Subcutaneous abdominal adipose tissue (tissue), 5 donors: ENCODE data around the gene GGPS1.

ENCODE experiments used
- H3K27ac ChIP-seq: one replicate; pipeline ENCODE4 v1.7.0; 2013; ENCODE audit warnings: low read depth, mild to moderate bottlenecking, inconsistent platforms, low read length, moderate library complexity
- H3K27me3 ChIP-seq, 5 donors: one replicate each; pipeline ENCODE4 v1.7.0; 2013; ENCODE audit warnings: low read length in 5 of 5, inconsistent platforms in 1 of 5; ENCODE audit not compliant: control insufficient read depth in 5 of 5, insufficient read depth in 4 of 5
- H3K36me3 ChIP-seq, 5 donors: one replicate each; pipeline ENCODE4 v1.7.0; 2013; ENCODE audit warnings: low read length in 5 of 5; ENCODE audit not compliant: control insufficient read depth in 5 of 5, insufficient read depth in 5 of 5
- H3K4me1 ChIP-seq, 5 donors: one replicate each; pipeline ENCODE4 v1.7.0; 2013; ENCODE audit warnings: low read length in 5 of 5, mild to moderate bottlenecking in 3 of 5, moderate library complexity in 1 of 5; ENCODE audit not compliant: control insufficient read depth in 5 of 5, insufficient read depth in 5 of 5
- H3K4me3 ChIP-seq, 5 donors: one replicate each; pipeline ENCODE4 v1.7.0; 2013; ENCODE audit warnings: low read length in 5 of 5, low read depth in 1 of 5
- H3K9ac ChIP-seq, 5 donors: one replicate each; pipeline ENCODE4 v1.7.0; 2013; ENCODE audit warnings: low read length in 5 of 5, mild to moderate bottlenecking in 4 of 5, moderate library complexity in 3 of 5
- H3K9me3 ChIP-seq, 5 donors: one replicate each; pipeline ENCODE4 v1.7.0; 2013; ENCODE audit warnings: low read length in 5 of 5; ENCODE audit not compliant: control insufficient read depth in 5 of 5
- donor health status: healthy.
- donor health status: healthy.
- donor health status: healthy.
- donor health status: healthy.
- donor health status: healthy.

The GGPS1 gene

DNA sequence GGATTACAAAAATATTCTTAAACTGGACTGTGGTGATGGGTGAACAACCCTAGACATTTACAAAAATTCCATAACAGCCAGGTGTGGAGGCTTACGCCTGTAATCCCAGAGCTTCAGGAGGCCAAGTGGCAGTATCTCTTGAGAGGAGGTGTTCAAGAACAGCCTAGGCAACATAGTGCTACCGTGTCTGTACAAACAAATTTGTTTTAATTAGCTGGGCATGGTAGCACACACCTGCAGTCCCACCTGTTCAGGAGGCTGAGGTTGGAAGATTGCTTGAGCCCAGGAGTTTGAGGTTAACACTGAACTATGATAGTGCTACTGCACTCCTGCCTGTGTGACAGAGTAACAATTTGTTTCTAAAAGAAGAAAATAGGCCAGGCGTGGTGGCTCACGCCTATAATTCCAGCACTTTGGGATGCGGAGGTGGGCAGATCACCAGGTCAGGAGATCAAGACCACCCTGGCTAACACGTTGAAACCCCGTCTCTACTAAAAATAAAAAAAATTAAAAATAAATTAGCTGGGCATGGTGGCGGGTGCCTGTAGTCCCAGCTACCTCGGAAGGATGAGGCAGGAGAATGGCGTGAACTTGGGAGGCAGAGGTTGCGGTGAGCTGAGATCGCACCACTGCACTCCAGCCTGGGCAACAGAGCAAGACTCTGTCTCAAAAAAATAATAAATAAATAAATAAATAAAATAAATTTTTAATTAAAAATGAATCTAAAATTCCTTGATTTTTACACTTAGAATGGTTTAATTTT, 37.4 kb upstream of the GGPS1 start:
- Histone ChIP-seq H3K4me3 (no peak overlapping the region), H3K9me3 (no peaks in the 10 kb centered on the region), H3K4me1 (peaks cover 0 to 10% (median 2%) of the 10 kb centered on the region in 5 donors), H3K27ac (no peak overlapping the region), H3K9ac (no peak overlapping the region), H3K36me3 (no peaks in the 10 kb centered on the region), H3K27me3 (no peaks in the 10 kb centered on the region)

- Histone ChIP-seq H3K9ac (no peak overlapping the region), H3K4me3 (no peak overlapping the region), H3K36me3 (no peaks in the 10 kb centered on the region), H3K27ac (no peak overlapping the region), H3K27me3 (no peaks in the 10 kb centered on the region), H3K4me1 (peaks cover 0 to 10% (median 2%) of the 10 kb centered on the region in 5 donors), H3K9me3 (no peaks in the 10 kb centered on the region)
Measured at GRCh38 chr1:235291599-235292091, 36.7 kb upstream of the GGPS1 start.

DNA sequence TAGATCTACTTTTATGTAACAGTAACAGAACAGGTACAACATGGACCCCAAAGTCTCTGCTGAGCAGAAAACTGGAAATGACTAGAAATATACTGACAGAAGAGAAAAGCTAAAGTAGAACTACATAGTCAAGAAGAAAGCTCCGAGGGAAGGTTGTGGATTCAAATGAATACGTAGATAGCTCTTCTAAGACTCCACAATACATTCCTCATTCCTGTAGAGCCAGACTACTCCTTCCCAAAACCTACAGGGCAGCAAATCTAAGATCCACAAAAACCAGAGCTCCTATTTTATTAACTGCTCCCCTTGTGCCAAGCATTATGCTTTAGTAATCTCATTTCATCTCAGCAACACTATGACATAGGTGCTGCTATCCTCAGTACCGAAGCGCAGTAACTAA, 35.6 kb upstream of the GGPS1 start:
- Histone ChIP-seq H3K36me3 (no peaks in the 10 kb centered on the region), H3K27me3 (no peaks in the 10 kb centered on the region), H3K4me1 (peaks cover 0 to 10% (median 2%) of the 10 kb centered on the region in 5 donors), H3K4me3 (no peak overlapping the region), H3K27ac (no peak overlapping the region), H3K9ac (no peak overlapping the region), H3K9me3 (no peaks in the 10 kb centered on the region)

- no peak overlapping the region for H3K27ac ChIP-seq
- H3K4me1 ChIP-seq, result peaks cover 0 to 10% (median 2%) of the 10 kb centered on the region in 5 donors
- no peak overlapping the region for H3K9ac ChIP-seq
- H3K9me3 ChIP-seq, result no peaks in the 10 kb centered on the region
- no peak overlapping the region for H3K4me3 ChIP-seq
- H3K27me3 ChIP-seq, result no peaks in the 10 kb centered on the region
- H3K36me3 ChIP-seq, result no peaks in the 10 kb centered on the region
Measured at GRCh38 chr1:235293322-235293942, 34.9 kb upstream of the GGPS1 start.

DNA sequence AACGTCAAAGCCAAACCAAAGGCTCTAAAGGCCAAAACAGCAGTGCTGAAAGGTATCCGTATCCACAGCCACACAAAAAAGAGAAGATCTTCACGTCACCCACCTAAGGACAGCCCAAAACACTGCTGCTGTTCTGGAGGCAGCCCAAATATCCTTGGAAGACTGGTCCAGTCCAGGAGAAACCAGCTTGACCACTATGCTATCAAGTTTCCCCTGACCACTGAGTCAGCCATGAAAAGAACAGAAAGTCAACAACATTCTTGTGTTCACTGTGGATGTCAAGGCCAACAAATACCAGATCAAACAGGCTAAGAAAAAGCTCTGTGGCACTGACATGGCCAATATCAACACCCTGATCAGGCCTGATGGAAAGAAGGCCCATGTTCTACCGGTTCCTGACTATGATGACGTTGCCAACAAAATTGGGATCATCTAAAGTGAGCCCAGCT, 32.4 kb upstream of the GGPS1 start:
- H3K4me1 ChIP-seq, result peaks cover 0 to 14% (median 2%) of the 10 kb centered on the region in 5 donors
- H3K9me3 ChIP-seq, result no peaks in the 10 kb centered on the region
- H3K9ac ChIP-seq, result no peak overlapping the region
- H3K27me3 ChIP-seq, result no peaks in the 10 kb centered on the region
- no peak overlapping the region for H3K4me3 ChIP-seq
- no peaks in the 10 kb centered on the region for H3K36me3 ChIP-seq
- H3K27ac ChIP-seq, result no peak overlapping the region

- no peak overlapping the region for H3K9ac ChIP-seq
- H3K4me3 ChIP-seq, result no peak overlapping the region
- H3K27ac ChIP-seq, result no peak overlapping the region
- no peaks in the 10 kb centered on the region for H3K9me3 ChIP-seq
- no peaks in the 10 kb centered on the region for H3K27me3 ChIP-seq
- H3K36me3 ChIP-seq, result no peaks in the 10 kb centered on the region
- H3K4me1 ChIP-seq, result peaks cover 0 to 14% (median under 1%) of the 10 kb centered on the region in 5 donors
Measured at GRCh38 chr1:235296729-235297128, 31.6 kb upstream of the GGPS1 start.

DNA sequence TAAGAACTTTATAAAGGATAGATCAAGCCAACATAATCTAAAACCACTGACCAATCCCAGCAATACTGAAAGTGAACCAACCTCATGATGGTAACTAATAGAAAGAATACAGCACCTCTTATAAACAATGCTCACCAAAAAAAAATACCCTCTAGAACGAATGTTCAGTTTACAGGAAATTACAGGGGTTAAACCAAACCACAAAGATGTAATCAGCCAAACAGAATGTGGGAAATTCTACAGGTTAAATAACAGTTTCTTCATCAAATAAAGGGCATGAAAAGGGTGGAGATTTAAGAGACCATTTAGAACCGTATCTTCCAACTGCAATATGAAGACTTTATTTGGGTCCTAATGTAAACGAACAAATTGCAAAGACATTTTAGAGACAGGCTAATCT, 30.8 kb upstream of the GGPS1 start:
- peaks cover 0 to 9% (median 0%) of the 10 kb centered on the region in 5 donors for H3K4me1 ChIP-seq
- no peaks in the 10 kb centered on the region for H3K36me3 ChIP-seq
- no peak overlapping the region for H3K9ac ChIP-seq
- no peak overlapping the region for H3K4me3 ChIP-seq
- H3K27ac ChIP-seq, result no peak overlapping the region
- no peaks in the 10 kb centered on the region for H3K9me3 ChIP-seq
- H3K27me3 ChIP-seq, result no peaks in the 10 kb centered on the region

DNA sequence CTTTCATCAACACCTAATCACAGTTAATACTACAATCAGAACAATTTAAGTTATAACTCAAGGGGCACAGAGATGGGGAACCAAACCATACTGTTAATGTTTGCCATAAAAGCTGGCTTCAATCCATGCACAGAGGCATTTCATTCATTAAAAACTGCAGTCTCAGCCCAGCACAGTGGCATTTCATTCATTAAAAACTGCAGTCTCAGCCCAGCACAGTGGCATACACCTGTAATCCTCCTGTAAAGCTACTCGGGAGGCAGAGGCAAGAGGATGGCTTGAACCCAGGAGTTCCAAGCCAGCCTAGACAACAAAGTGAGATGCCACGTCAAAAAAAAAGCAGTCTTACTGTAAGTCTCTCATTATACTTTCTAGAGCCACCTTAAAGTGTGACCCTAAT, 29.6 kb upstream of the GGPS1 start:
- H3K27me3 ChIP-seq, result no peaks in the 10 kb centered on the region
- no peaks in the 10 kb centered on the region for H3K9me3 ChIP-seq
- no peaks in the 10 kb centered on the region for H3K36me3 ChIP-seq
- H3K9ac ChIP-seq, result no peak overlapping the region
- H3K27ac ChIP-seq, result no peak overlapping the region
- no peak overlapping the region for H3K4me3 ChIP-seq
- H3K4me1 ChIP-seq, result peaks cover 0 to 4% (median 0%) of the 10 kb centered on the region in 5 donors

- Histone ChIP-seq H3K4me1 (peaks cover 0 to 4% (median under 1%) of the 10 kb centered on the region in 5 donors), H3K27ac (no peak overlapping the region), H3K9ac (no peak overlapping the region), H3K36me3 (no peaks in the 10 kb centered on the region), H3K4me3 (no peak overlapping the region), H3K27me3 (no peaks in the 10 kb centered on the region), H3K9me3 (no peaks in the 10 kb centered on the region)
Measured at GRCh38 chr1:235299169-235299858, 29.1 kb upstream of the GGPS1 start.

DNA sequence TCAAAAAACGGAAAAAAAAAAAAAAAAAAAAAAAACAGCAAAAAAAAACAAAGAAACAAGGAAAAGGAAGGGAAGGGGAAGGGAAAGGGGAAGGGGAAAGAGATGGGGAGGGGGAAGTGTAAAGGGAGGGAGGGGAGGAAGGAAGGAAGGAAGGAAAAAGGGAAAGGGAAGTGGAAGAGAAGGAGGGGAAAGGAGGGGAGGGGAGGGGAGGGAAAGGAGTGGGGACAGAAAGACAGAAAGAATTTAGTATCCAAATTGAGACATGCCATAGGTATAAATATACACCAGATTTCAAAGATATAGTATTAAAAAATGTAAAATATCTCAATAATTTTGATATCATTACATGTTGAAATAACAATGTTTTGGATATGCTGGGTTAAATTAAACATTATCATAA, 26.2 kb upstream of the GGPS1 start:
- Histone ChIP-seq H3K27me3 (no peaks in the 10 kb centered on the region), H3K27ac (no peak overlapping the region), H3K4me3 (no peak overlapping the region), H3K4me1 (peaks cover 0 to 22% (median 21%) of the 10 kb centered on the region in 5 donors), H3K9me3 (no peaks in the 10 kb centered on the region), H3K36me3 (no peaks in the 10 kb centered on the region), H3K9ac (no peak overlapping the region)
